LNCAP (cell line): Measurements from ENCODE around the gene TTC23L.

Experiments used
- CTCF ChIP-seq: fragments of 450-650 bp; IDR thresholded peaks from 2 replicates; pipeline ENCODE4 v1.5.1; 2017; ENCODE audit warnings: mild to moderate bottlenecking

Gene TTC23L

DNA sequence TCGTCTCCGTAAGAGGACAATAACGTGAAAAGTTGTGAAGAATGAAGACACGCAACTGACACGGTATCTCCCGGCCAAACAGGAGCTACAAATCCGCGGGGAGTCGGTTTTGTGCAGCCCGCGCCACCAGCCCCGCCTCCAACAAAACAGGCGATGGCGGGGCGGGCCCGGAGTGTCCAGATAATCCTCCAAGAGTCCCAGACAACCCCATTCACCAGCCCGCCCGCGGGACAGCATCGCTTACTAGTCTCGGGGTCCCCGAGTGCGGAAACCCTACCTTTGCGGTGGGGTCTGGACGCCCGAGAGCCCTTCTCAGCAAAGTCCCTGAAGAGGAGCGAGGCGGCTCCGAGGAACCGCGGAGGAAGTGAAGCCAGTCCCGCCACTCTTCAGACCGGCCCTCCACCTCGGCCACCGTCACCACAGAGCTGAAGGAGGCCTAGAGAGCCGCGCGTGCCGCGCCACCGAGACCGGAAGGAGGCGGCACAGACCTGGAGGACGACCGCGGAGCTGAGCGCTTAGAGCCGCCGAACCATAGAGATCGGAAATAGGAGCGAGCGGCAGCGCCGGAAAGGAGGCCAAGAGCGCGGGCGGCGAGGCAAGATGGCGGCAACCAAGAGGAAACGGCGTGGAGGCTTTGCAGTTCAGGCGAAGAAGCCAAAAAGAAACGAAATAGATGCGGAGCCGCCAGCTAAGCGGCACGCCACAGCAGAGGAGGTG lies 76.3 kb downstream of the TTC23L start, which contains the start of the genes BRIX1 and RAD1:
BRIX1 (plus strand) TSS at position 573 of the 717 bp plus-strand sequence; CDS start at position 601, 28 bp downstream.
RAD1 (minus strand) TSS at position 366 of the 717 bp plus-strand sequence. CDS start 612 bp downstream, outside the sequence.
- TF ChIP-seq CTCF, result no peak

- no peak for TF ChIP-seq CTCF
Observed at GRCh38 chr5:34915856-34916192, 76.9 kb downstream of the TTC23L start.

- TF ChIP-seq CTCF, result no peak
Observed at GRCh38 chr5:34916518-34916917, 77.6 kb downstream of the TTC23L start.

DNA sequence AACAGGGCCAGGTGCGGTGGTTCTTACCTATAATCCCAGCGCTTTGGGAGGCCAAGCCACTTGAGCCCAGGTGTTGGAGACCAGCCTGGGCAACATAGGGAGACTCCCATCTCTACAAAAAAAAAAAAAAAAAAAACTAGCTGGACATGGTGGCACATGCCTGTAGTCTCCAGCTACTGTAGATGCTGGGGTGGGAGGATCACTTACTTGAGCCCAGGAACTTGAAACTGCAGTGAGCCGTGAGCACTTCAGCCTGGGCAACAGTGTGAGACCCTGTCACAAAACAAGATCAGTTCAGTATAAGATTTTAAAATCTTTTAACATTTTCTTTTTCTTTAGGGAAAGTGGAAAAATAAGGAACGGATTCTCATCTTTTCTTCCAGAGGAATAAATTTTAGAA lies 79.1 kb downstream of the TTC23L start:
- no peak for TF ChIP-seq CTCF

DNA sequence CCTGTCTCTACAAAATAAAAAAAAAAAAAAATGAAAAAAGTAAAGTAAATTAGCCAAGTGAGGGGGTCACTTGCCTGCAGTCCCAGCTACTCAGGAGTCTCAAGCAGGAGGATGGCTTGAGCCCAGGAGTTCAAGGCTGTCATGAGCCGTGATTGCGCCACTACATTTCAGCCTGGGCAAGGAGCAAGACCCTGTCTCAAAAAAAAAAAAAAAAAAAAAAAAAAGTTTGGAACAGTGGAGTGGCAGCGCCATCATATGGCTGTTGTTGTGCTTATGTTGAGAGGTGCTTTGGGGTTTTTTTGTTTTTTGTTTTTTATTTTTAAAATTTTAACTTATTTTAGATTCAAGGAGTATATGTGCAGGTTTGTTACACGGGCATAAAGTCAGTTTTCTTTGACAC lies 80.1 kb downstream of the TTC23L start:
- TF ChIP-seq CTCF, result no peak

DNA sequence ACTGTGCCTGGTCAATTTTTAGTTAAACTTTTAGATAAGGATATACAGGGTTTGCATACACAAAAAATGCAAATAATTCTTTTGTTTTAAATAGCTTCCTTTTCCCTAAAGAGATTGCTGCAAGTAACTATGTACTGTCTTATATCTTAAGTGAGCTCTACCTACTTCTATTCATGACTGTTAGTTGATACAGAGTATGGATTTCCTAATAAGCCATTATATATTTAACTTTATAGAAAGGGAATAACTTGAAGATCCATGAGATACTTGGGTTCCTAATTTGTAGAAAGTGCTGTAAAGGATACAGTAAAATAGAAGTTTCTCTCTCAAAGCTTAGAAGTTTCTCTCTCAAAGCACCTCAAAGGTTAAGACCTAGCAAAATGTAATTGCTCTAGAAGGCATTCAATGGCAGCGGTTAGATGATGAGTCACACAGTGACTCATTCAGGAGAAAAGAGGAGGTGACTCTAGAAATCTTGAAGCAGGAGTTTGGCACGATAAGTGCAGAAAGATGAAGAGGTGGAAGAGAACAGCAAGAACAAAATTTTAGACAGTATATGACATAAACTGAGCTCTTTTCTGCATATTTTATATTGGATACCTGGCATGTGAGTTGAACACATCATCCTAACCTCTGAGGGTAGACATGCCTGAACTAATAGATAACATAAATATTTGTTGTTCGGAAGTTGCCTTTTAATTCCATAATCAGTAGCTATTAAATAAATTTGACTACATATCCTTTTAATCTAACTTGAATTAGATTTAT lies 84.9 kb downstream of the TTC23L start:
- TF ChIP-seq CTCF, result no peak

- TF ChIP-seq CTCF, result no peak
Observed at GRCh38 chr5:34924462-34924765, 85.5 kb downstream of the TTC23L start.
